Stimulated activated CD4-positive, alpha-beta T cell treated with anti-CD3 and anti-CD28 coated beads, Interleukin-2, amount 100 ng/mL, for 48 hours (primary cell): Measurements from ENCODE around the gene FBXL12.
"Not testable (repeated sequence)": the region's sequence is repeated elsewhere in the genome, so short reads cannot be mapped to it uniquely, and the experiment has no call there.

Experiments
- DNase-seq, 2 donors: peaks; one replicate each; pipeline ENCODE4 v3.0.0-alpha.2; 2020

Gene FBXL12

GRCh38 chr19:9791552-9792205 lies 27.2 kb downstream of the FBXL12 start:
- DNase-seq = peak; percentile 76 to 88

DNA sequence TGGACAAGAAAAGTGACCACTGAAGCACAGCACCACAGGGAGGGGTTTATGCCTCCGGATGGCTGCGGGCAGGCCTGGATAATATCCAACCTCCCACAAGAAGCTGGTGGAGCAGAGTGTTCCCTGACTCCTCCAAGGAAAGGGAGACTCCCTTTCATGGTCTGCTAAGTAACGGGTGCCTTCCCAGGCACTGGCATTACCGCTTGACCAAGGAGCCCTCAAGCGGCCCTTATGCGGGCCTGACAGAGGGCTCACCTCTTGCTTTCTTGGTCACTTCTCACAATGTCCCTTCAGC lies 27.9 kb downstream of the FBXL12 start:
- DNase-seq = not testable (repeated sequence)

DNA sequence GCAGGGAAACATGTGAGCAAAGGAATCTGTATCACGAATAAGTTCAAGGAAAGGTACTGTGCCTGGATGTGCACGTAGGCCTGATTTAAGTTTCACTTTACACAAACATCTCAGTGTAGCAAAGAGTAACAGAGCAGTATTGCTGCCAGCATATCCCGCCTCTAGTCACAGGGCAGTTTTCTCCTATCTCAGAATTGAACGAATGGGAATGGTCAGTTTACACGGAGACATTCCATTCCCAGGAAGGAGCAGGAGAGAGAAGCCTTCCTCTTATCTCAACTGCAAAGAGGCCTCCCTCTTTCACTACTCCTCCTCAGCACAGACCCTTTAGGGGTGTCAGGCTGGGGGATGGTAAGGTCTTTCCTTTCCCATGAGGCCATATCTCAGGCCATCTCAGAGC lies 29.3 kb downstream of the FBXL12 start:
- not testable (repeated sequence) for DNase-seq

- no peak for DNase-seq
Observed at GRCh38 chr19:9789066-9789465, 29.8 kb downstream of the FBXL12 start.

DNA sequence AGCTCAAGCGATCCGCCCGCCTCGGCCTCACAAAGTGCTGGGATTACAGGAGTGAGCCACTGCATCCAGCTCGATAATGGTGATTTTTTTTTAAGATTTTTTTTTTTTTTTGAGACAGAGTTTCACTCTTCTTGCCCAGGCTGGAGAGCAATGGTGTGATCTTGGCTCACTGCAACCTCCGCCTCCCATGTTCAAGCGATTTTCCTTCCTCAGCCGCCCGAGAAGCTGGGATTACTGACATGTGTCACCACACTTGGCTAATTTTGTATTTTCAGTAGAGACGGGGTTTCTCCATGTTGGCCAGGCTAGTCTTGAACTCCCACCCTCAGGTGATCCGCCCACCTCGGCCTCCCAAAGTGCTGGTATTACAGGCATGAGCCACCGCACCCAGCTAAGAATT lies 30.3 kb downstream of the FBXL12 start:
- not testable (repeated sequence) for DNase-seq

DNA sequence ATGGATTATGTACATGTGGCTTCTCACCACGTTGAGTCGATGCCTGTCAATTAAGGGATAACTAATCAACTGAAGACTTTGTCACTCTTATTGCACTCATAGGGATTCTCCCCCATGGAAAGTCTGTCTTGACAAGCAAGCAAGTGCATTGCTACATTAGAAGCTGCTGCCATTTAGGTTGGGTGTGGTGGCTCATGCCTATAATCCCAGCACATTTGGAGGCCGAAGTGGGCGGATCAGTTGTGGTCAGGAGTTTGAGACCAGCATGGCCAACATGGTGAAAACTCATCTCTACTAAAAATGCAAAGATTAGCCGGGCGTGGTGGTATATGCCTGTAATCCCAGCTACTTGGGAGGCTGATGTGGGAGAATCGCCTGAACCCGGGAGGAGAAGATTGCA lies 32.1 kb downstream of the FBXL12 start:
- no peak for DNase-seq

DNA sequence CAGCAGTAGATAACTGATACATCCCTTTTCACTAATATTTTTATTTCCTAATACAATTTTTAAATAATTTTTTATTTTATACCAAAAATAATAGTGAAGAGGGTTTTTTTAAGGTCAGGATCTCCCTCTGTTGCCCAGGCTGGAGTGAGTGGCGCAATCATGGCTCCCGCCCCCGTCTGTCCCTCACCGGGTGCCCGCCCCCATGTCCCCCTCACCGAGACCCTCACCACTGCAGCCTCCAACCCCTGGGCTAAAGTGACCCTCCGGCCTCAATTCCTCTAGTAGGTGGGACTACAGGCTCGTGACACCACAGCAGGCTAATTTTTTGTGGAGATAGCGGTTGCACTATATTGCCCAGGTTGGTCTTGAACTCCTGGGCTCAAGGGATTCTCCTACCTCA lies 32.5 kb downstream of the FBXL12 start:
- no peak for DNase-seq

DNA sequence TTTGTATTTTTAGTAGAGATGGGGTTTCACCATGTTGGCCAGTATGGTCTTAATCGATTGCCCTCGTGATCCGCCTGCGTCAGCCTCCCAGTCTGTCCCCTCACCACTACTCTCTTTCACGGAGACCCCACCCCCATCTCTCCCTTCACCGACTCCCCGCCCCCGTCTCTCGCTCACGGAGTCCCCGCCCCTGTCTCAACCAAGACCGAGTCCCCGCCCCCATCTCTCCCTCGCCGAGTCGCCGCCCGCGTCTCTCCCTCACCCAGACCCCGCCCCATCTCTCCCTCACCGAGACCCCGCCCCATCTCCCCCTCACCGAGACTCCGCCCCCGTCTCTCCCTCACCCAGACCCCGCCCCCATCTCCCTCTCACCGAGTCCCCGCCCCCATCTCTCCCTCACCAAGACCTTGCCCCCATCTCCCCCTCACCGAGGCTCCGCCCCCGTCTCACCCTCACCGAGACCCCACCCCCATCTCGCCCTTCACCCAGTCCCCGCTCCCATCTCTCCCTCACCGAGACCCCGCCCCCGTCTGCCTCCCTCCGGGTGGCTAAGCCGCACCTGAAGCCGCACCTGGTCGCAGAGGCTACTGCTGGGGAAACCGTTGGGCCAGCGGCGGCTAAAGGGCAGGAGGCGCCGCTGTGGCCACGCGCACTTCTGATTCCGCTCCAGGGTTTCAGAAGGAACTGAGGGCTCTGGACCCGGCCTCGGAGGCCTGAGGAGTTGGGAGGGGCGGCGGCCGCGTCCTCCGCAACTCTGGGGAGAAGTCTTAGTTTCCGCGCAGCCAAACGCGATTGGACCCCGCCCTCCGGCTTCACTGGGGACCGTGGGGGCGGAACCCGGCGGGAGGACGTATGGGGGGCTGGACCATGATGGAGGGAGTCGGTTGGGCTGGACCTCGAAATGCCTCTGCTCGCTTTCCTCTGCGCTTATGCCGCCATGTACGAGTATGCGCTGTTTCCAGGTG lies 33.2 kb downstream of the FBXL12 start:
- peak; percentile 96 to 97 for DNase-seq

DNA sequence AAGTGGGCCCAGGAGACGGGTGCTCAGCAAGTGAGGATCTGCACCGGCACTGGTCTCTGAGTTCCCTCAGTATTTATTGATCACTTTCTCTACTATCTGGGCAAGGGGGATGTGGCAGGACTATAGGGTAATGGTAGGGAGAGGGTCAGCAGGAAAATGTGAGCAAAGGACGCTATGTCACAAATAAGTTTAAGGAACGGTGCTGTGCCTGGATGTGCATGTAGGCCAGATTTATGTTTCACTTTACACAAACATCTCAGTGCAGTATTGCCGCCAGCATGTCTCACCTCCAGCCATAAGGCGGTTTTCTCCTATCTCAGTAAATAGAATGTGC lies 34.7 kb downstream of the FBXL12 start:
- not testable (repeated sequence) for DNase-seq

DNA sequence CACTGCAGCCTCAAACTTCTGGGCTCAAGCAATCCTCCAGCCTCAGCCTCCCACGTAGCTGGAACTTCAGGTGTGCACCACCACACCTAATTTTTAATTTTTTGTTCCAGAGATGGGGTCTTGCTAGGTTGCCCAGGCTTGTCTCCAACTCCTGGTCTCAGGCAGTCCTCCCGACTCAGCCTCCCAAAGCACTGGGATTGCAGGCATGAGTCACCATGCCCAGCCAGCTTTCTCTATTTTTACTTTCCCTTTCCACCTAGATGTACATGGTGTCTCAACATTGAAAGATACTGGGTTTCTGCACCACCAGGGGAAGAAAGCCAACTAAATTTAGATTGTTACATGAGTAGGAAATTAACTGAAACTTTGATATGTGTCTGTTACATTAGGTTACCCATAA lies 36.5 kb downstream of the FBXL12 start:
- DNase-seq = no peak

DNA sequence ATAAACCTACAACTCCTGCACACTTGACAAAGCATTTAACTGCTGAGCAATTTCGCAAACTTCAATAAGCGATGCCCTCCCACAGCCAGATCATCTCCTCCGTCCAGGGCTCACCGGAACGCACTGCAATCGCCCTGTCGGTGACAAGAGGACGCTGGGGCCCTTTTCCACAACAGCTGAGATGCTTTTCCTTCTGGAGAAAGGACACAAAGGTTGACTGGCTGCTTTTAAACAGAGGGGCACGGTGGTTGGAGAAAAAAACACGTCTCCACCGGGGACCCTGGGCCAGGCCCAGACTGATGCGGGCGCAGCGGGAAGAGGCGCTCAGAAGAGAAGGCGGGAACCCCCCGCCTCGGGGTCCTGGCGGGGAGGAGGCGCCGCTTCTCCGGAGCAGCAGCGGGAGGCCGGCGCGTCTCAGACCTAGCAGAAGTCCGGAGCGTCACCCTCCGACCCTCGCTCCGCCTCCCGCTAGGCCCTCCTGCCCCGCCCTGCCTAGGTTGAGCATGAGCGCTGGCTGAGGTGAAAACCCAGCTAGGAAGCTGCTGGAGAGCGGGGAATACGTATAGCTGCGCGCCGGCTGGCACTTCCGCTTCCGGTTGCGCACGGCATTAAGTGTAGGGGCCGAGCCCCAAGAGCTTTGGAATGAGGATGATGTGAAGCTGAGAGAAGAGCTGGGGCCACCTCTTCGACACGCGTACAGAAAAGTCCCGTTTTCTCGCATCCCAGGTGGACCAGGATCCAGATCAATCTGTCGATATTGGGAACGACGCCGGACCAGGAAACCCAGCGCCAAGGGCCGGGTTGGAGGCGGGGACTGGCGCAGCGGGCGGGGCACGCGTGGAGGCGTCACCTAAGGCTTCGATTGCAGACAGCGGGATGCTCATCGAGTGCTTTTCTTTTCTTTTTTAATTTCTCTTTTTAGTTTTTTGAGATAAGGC lies 50.4 kb downstream of the FBXL12 start, which contains the start of gene ZNF846:
ZNF846 (minus strand) TSS at position 564 of the 938 bp plus-strand sequence. CDS start 3,788 bp downstream, outside the sequence.
- DNase-seq = peak; percentile 87 to 93
